HG02763 (cell line): Measurements from ENCODE around the gene KLK12.

ENCODE experiments used
- ATAC-seq: cut with Tn5 transposase; IDR thresholded peaks from one replicate; pipeline ENCODE4 v1.9.1; 2021; ENCODE audit warnings: mild to moderate bottlenecking, moderate library complexity; ENCODE audit not compliant: unreplicated experiment

The KLK12 gene, protein sequence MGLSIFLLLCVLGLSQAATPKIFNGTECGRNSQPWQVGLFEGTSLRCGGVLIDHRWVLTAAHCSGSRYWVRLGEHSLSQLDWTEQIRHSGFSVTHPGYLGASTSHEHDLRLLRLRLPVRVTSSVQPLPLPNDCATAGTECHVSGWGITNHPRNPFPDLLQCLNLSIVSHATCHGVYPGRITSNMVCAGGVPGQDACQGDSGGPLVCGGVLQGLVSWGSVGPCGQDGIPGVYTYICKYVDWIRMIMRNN

DNA sequence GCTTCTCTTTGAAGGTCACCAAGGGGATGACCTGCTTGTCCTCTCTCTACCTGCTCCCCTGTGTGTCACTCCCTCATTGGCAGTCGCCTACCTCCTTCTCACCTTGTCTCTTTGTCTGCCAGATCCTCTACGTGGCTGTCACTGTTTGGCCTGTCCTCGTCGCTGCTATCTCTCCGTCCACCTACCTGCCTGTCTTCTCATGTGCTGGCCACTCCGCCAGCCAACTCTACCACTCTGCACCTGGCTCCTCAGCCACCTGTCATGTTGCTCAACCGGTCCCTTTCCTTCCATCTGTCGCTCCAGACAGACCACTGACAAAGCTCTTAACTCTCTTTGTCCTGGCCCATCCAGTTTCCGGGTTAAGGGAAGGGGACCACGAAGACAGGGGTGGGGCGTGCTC lies at the start of gene KLK12:
Gene KLK12, minus strand, starts transcription at position 299 of the 400 bp plus-strand sequence. CDS start 381 bp downstream, outside the sequence.
- ATAC-seq, result no peak

DNA sequence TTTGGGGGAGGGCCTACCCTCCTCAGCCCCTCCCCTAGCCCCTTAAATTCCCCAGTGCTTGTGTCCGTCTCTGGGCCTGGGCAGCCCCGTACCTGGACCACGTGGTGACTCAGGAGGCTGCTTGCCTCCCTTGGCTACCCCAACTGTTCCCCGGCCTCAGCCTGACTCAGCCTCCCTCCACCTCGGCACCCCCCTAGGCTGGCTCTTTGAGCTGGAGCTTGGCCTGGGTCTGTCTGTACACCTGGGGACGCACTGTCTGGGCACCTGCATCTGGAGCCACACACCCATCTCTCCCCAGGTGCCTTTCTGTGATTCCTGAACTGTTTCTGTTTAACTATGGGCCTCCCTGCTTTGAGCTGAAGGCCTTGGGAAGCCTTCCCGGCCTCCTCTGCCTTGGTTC lies 49.7 kb upstream of the KLK12 start:
- no peak for ATAC-seq

DNA sequence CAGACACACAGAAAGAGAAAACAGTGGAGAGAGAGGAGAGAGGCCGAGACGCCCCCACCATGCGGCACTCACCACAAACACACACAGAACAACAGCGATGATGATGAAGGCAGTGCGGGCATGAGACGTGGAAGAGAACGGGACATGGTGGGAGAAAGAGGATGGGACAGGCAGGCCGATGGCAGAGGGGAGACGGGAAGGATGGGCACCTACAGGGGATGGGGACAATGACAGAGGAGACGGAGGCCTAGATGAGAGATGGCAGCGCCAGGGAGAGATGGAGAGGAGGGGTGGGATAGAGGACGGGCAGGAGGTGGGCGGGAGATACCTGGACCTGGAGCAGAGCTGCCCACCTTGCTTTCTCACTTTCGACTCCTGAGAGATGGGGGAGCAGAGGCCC lies 49.0 kb upstream of the KLK12 start:
- no peak for ATAC-seq

DNA sequence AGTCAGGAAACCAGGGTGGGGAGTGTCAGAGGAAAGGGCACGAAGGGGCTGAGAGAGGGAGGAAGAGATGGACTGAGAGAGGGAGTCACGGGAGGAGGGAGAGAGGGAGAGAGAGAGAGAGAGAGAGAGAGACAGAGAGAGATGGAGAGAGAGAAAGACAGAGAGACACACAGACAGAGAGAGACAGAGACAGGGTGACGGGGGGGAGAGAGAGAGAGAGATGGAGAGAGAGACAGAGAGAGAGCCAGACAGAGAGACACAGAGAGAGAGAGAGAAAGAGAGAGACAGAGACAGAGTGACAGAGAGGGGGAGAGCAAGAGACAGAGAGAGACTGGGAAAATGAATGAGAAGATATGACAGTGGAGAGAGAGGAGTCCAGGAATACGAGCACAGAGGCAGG lies 48.4 kb upstream of the KLK12 start:
- no peak for ATAC-seq

DNA sequence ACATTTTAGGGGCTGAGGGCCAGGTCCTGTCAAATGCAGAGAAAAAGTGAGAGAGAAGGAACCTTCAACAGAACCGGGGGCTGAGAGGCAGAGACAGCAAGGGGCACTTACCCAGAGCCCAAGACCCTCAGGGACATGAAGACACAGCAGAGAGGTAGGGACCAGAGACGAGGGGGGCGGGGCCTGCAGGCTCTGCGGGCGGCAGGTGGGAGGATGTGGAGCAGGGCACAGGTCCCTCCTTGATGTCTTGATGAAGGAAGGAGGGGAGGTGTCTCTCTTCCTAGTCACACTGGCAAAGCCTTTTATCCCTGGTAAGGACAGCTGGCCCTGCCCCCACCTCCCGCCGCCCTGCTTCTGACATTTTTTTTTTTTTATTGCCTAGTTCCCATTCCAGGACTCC lies 47.8 kb upstream of the KLK12 start, which contains the start of gene KLK14:
Gene KLK14, minus strand, starts transcription at position 277 of the 400 bp plus-strand sequence. Its CDS starts 273 bp downstream, at position 4.
- ATAC-seq, result no peak

DNA sequence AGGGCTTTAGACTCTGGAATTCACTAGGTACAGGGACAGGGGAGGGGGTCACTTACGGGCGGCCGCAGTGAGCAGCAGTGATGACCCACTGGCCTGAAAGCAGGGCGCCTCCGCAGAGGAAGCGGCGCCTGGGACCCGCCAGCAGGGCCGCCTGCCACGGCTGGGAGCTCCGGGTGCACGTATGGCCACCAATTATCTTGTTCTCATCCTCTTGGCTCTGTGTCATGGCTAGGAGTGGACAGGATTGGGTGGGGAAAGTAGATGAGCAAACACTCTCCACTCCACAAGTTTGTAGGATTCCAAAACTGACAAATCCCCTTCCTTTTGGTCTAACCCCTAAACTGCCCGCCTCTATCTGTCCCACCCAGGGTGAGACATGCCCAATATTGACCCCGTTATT lies 46.7 kb upstream of the KLK12 start:
- no peak for ATAC-seq

DNA sequence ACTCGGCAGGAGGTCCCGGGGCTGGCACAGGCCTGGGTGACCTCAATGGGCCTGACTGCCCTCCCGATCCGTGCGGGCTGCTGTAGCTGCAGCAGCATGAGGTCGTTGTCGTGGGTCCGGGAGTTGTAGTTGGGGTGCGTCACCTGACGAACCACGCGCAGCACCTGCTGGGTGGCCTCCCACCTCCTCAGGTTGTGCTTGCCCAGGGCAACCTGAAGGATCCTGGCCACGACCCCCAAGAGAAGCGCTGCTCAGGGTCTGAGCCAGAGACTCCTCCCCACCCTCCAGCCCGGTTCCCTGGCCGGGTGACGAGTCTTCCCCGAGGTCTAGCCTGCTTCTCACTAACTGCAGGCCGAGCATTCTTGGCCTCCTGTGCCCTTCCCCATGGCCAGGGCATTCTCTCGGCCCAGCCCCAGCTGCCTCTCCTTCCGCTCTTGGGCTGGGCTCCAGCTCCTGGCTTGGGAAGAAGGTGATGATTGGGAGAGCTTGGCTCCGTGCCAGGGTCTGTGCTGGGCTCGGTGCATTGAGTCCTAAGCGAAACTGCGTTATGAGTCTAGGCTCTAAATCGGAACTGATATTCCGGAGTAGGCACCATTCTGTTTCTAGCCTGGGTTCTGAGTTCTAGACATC lies 44.8 kb upstream of the KLK12 start:
- ATAC-seq, result no peak

DNA sequence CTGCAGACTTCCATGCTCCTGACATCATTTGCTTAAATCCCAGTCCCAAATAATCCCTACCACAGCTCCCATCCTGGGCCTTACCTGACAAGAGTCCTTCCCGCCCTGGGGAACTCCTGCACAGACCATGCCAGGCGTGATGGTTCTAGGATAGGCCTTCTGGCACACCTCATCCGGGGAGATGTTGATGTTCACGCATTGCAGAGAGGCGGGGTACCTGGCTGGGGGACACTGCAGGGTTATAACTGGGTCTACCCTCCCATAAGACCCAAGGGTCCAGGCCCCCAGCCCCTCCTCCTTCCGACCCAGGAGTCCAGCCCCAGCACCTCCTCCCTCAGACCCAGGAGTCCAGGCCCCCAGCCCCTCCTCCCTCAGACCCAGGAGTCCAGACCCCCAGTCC lies 43.9 kb upstream of the KLK12 start:
- ATAC-seq, result no peak

DNA sequence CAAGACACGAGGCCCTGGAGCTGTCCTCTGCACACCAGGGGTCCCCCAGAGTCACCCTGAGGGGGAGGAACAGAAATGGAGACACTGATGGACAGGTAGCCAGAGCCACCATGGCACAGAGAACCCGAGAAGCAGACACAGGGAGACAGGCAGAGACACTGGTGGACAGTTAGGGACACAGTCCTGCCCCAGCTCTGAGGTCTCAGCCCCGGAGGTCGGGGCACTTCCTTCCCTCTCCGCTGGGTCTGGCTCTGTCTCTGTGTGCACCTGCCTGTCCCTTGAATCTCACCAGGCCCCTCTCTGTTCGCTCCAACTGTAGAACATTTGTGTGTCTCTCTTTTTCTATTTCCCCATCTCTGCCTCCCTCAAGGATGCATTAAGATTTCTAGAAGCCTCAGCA lies 43.3 kb upstream of the KLK12 start:
- ATAC-seq, result no peak

DNA sequence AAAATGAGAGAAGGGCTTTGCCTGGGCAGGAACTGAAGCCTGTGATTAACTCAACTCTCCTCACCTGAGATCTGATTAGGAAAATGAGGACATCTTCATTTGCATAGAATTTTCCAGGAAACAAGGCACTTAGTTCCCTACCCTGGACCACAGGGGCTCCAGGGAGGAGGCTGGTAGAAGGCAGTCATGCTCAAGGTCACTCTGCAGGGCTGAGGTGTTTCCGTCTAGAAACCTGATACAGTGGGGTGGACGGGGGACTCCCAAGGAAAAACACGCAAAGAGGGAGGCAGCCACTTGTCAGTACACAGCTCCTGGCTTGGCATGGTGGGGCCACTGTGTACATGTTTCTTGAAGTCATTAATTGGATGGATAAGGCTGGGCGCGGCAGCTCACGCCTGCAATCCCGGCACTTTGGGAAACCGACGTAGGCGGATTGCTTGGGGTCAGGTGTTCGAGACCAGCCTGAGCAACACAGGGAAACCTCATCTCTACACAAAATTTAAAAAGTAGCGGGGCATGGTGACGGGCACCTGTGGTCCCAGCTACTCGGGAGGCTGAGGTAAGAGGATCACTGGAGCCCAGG lies 41.9 kb upstream of the KLK12 start:
- ATAC-seq, result no peak

DNA sequence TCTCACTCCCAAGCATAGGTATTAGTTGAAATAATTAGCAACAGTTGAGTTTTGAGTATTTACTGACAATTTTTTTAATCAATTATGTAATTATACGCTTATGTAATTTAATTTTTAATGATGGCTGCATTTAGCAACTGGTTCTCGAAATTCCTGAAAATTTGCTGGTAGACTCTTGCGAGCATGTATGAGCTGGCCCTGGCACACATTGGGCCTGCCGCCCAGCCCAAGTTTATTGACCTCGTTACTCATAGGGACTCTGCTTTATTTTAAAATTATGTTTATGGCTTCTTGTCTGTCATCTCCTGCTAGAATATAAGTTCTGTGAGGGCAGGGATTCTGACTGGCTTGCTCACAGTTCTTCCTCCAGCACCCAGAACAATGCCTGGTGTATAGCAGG lies 41.2 kb upstream of the KLK12 start:
- ATAC-seq, result no peak

DNA sequence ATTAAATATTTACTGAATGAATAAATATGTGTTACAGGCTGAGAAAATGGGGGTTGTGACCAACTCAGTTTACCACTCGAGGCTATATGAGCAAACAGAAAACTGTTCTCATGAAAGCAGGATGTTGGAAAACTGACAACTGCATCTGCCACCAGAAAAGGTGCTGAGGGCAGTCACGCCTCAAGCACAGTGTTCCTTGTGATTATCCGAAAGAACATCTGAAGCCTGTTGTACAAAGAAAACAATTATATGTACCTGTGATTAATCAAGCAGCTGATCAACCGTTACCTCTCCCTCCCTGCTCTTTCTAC lies 36.2 kb upstream of the KLK12 start:
- ATAC-seq, result no peak

DNA sequence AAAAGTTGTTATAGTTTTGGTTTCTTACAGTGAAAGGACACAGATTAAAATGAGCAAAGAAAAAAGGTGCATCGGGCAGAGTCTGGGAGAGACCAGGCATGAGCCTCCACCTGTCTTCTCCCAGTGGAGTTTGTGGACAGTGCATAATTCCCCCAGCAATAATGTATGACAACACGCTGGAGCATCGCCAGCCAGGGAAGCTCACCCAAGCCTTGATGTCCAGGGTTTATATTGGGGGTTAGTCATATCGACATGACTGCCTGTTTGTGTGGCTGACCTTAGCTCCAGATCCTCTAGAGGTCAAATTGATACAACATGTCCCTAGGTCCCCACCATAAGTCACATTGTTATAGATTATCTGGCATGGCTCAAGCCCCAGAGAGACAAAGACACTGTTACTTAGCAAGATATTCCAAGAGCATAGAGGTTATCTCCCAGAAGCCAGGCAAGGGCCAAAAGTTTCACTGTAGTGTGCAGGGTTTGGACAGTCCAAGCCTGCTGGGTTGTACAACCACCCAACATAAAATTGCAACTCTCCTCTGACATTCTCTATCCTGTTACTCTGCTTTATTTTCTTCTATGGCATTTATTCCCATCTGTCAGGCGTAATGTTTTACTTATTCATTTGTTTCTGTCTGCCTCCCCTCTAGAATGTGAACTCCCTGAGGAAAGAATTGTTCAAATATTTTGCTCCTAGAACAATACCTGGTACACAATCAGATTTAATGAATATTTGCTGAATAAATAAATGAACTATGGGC lies 35.7 kb upstream of the KLK12 start:
- no peak for ATAC-seq

DNA sequence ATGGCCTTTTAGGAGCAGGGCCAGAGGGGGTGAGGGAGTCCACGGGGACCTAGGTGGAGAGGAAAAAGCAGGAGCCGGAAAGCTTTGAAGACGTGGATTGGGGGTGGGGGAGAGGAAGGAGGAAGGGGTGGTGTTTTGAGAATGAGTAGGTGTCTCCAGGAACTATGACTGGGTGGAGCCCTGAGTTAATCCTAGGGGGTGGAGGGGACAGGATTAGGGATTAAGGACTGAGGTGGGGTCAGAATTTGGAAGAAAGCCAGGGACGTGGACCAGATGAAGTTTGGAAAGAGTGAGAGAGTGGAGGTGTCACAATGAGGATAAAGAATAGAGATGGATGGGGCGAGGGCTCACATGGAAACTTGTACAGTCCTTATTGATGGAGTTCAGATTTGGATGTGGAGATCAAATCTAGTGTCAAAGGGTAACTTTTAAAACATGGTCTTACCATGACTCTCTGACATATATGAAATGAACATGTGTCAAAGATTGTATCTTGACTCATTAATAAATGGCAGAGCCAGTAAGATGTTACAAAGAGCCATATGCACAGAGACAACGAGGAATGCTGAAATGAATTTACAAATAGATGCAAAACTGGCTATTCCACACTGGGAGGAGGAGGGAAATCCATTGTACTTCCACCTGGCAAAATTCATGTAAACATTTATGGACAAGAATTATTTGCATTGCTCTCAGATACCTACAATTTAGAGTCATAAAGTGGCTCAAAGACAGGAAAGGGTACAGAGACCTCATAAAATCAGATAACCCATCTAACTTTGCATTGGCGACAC lies 31.8 kb upstream of the KLK12 start:
- ATAC-seq, result no peak

DNA sequence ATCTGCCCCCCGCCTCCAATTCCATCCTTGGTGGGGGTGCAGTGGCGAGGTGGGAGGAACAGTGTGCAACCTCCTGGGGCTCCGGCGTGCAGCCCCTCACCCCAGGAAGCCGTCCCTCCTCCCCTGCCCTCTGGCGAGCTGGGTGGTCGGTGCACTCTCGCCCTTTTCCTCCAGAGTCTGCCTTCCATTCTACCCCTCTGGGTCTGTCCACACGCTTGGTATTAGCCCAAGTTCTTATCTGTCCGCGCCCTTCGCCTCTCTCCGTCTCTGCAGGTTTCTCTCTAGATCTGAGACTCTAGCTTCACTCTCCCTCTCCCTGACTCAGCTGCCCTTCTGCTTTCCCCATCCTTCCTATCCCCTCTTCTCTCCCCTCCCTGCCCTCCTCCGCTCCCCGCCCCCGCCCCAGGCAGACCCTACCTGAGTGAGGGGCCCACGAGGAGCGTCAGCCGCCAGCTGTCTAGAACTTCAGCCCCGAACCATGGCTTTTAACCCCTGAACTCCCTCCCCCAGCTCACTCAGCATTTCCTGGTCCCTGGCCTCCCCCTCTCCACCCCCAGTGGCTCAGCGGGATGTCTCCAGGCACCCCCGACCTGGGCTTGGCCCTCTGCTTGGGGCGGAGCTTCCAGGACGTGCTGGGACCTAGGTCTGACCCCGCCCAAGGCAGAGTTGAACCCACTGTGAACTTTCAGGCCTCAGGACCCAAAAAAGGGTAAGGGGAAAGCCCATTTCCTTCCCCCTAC lies 30.6 kb upstream of the KLK12 start:
- ATAC-seq, result no peak

DNA sequence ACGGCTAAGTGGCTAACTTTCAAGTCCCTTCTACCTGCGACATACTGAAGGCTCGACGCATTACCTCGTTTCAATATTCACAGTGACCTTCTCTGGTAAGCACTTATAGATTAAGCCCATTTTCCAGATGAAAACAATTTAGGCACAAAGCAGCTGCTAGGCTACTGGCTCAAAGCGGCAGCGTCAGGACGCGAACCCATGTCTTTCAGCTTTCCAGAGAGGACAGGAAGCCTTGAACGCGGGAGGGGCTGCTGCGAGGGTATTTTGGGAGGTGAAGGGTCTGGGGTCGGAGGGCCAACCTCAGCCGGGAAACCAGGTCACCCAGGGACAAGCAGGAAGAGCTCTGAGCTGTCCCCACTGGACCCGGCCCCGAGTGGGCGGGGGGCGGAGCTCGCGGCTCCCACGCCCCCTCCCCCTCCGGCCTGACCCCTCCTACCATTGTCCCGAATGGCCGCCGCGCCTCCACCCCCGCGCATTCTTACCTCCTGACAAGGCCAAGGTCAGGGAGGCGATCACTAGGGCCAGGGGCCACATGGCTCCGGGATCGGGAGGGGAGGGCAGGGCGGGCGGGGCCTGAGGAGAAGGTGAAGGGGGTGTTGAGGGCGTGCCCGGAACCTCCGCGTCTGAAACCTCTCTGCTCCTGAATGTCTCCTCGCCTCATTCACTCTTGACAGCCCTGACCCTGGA lies 29.9 kb upstream of the KLK12 start, which contains the start of gene KLK13:
Gene KLK13, minus strand, starts transcription at position 559 of the 687 bp plus-strand sequence. Its CDS starts 25 bp downstream, at position 534.
- no peak for ATAC-seq

DNA sequence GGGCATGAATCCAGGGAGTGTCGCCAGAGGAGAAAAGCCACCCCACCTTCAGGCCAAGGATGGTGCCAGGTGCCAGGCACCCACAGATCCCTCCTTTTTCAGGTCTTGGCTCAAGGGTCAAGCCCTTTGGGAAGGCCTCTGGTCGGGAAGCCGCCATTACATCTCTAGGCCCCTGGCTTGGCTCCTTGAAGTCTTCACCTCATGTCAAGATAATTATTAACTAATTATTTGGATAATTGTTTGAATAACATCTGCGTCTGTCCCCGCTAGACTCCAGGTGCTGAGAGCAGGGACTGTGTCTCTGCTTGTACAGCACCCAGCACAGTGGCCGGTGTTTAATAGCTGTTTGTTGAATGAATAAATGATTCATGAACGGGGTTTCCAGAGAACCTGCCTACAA lies 28.9 kb upstream of the KLK12 start:
- no peak for ATAC-seq

DNA sequence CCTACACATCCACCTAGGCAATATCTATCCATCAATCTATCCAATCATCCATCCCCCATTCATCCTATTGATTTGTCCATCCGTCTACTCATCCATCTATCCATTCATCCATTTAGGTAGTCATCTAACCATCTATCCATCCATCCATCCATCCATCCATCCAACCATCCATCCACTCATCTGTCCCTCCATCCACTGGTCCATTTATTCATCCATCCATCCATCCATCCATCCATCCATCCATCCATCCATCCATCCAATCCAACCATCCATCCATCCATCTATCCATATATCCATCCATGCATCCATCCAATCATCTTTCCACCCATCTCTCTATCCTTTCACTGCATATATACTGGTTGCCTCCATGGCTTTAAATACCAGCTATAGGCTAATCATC lies 26.2 kb upstream of the KLK12 start:
- ATAC-seq, result no peak

DNA sequence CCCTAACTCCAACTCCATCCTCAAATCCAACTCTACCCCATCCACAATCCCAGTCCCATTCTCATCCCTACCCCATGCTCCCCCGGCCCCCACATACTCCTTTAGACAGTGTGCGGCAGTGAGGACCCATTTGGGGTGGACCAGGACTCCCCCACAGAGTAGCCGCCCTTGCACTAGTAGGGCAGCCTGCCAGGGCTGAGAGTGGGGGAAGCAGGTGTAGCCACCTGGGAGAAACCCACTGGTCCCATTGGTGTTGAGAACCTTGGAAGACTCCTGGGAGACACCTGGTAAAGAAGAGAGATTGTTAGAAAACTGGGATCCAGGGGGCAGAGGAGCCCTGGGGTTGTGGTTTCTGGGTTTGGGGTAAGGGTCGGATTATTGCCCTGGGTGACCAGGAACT lies 25.5 kb upstream of the KLK12 start:
- no peak for ATAC-seq

DNA sequence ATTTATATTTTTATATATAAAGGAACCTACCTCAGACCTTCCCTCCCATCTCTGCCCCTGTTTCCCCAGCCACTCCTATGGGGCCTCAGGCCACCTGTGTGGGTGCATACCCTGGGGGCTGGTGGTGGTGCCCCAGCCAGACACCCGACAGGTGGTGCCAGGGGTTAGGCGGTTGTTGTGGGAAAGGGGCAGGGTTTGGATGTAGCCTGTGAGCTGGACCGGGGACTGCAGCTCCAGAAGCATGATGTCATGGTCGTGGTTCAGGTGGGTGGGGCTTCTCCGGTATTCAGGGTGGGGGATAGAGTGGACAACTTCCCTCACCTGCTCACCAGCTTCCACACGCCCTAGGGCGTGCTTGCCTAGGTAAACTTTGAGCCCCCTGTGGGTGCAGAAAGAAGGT lies 24.9 kb upstream of the KLK12 start:
- no peak for ATAC-seq
